Body of pancreas (tissue), 4 donors: ENCODE data around the gene ARSB. TPM values are rescaled to one million over a fixed set of nuclear protein-coding genes. Genes with fewer than 3 reads are reported as not detected.

Experiments
- ATAC-seq: fragments of 150-250 bp; one replicate; pipeline ENCODE4 v1.9.1; 2016
- DNase-seq, 4 donors: peaks; one replicate each; pipeline ENCODE4 v3.0.0-alpha.2; 2019
- H3K27ac ChIP-seq, 4 donors: fragments of 200-600 bp; sonication (generic); 1 replicate in 3 of 4; 2 replicates in 1 of 4; pipeline versions ENCODE4 v1.5.1 to v1.6.1; 2016 to 2019; ENCODE audit warnings: mild to moderate bottlenecking in 1 of 4, mixed read lengths in 1 of 4, moderate library complexity in 1 of 4
- H3K27me3 ChIP-seq, 2 donors: fragments of 200-600 bp; sonication (generic); one replicate each; pipeline ENCODE4 v1.6.0; 2016; ENCODE audit warnings: mild to moderate bottlenecking in 1 of 2
- H3K36me3 ChIP-seq, 2 donors: fragments of 200-600 bp; sonication (generic); replicated peaks in 1 of 2; 2 replicates each; pipeline ENCODE4 v1.5.1; 2016; ENCODE audit warnings: low read depth in 2 of 2; ENCODE audit not compliant: insufficient read depth in 1 of 2
- H3K4me1 ChIP-seq: fragments of 200-600 bp; sonication (generic); one replicate; pipeline ENCODE4 v1.6.0; 2016
- H3K4me3 ChIP-seq, 2 donors: fragments of 200-600 bp; sonication (generic); 1 replicate in 1 of 2; 2 replicates in 1 of 2; pipeline ENCODE4 v1.5.1; 2016 to 2019
- H3K9me3 ChIP-seq, 3 donors: fragments of 200-600 bp; sonication (generic); 1 replicate in 2 of 3; 2 replicates in 1 of 3; pipeline ENCODE4 v1.5.1; 2016
- POLR2A ChIP-seq, 3 donors: fragments of 450-650 bp; IDR thresholded peaks; one replicate each; pipeline ENCODE4 v1.6.1; 2016; ENCODE audit warnings: antibody characterized with exemption in 3 of 3, mild to moderate bottlenecking in 2 of 3
- whole genome bisulfite sequencing, 2 donors: methylation state at CpG; one replicate each; pipeline ENCODE4 v1.1.5; 2017; 5-methylcytosine and 5-hydroxymethylcytosine counted together
- intact Hi-C: fragments of 100-400 bp; cut with DNase I; formaldehyde crosslinking; loops from one replicate; pipeline ENCODE4 v1.15.1; 2023
- total RNA-seq, 2 donors: library from RNA; depleted of rRNA; stranded (reverse); fragments of >200 nt; gene quantifications; one replicate each; pipeline ENCODE4 v1.1.0, GENCODE V29; 2016
- TF ChIP-seq, protein P1 (sequence below), 7 experiments: fragments of 450-650 bp in 4 of 7; fragments of 200-600 bp in 3 of 7; sonication (generic) in 3 of 7; IDR thresholded peaks; one replicate each; pipeline ENCODE4 v1.5.1; 2016 to 2019; ENCODE audit warnings: antibody characterized with exemption in 7 of 7

Gene ARSB
- total RNA-seq, 2 donors from 2014 or later, result 9.9 to 12.2 TPM

DNA sequence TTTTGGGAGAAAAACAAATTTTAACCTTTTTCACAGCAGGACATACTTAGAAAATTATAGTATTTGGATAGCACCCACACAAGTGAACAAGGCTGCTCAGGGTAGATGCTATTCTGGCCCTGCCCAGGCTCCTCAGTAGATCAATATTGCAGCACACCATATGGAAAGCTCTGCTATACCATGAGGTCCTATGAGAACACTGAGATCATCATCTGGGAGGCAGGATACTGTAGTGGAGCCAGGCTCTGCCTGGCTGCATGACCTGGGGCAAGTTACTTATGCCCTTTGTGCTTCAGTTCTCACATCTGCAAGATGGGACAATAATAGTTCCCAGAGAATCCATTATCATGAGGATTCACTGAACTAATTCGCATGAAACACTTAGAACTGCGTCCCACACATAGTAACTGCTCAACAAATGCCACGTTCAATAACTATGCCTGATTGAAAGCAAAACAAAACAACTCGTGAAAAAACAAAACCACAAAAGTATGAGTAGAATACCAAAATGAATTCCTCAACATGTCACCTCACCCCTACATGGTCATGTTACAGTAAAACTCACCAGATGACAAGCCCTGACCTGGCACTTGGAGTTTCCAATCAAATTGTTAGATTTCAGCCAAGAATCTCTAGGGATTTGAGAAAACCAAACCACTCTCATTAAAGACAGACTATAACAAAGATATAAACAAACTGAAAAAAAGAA, 31.9 kb downstream of the ARSB start:
- H3K9me3 ChIP-seq, result no peaks in the 10 kb centered on the region
- WGBS, 2 donors, result 88 to 90% methylated on average over 4 of the region's 4 CpGs
- no peak overlapping the region for H3K27ac ChIP-seq
- intact Hi-C loops, result no loop called here
- no peaks in the 10 kb centered on the region for H3K4me1 ChIP-seq
- ATAC-seq (no peak), DNase-seq (no peak)
- no peak for TF ChIP-seq POLR2A (IDR thresholded peaks at IDR 0.05)
- TF ChIP-seq, protein P1, sequence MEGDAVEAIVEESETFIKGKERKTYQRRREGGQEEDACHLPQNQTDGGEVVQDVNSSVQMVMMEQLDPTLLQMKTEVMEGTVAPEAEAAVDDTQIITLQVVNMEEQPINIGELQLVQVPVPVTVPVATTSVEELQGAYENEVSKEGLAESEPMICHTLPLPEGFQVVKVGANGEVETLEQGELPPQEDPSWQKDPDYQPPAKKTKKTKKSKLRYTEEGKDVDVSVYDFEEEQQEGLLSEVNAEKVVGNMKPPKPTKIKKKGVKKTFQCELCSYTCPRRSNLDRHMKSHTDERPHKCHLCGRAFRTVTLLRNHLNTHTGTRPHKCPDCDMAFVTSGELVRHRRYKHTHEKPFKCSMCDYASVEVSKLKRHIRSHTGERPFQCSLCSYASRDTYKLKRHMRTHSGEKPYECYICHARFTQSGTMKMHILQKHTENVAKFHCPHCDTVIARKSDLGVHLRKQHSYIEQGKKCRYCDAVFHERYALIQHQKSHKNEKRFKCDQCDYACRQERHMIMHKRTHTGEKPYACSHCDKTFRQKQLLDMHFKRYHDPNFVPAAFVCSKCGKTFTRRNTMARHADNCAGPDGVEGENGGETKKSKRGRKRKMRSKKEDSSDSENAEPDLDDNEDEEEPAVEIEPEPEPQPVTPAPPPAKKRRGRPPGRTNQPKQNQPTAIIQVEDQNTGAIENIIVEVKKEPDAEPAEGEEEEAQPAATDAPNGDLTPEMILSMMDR (IDR thresholded peaks at IDR 0.05), result no peak
- H3K36me3 ChIP-seq, result no peaks in the 10 kb centered on the region
- H3K27me3 ChIP-seq, result no peaks in the 10 kb centered on the region
- H3K4me3 ChIP-seq, result no peak overlapping the region

DNA sequence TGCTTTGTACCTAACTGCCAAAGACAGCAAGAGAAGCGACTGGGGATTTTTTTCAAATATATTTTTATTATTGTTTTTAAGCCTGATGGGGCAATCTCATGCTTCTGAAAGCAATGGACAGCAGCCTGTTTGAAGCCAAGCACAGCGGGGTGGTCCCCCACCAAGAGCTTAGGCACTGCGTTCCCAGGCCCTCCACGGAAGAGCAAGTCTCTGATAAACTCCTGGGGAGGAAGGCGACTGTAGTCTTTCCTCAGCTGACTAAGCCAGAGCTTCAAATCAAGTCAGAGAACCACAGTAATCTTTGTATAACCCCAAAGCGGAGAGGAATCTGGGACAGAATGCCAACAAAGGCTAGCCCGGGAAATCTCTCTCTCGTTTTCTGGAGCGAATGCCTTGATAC, 54.4 kb downstream of the ARSB start:
- intact Hi-C loops, result no loop called here
- H3K4me3 ChIP-seq, result no peak overlapping the region

DNA sequence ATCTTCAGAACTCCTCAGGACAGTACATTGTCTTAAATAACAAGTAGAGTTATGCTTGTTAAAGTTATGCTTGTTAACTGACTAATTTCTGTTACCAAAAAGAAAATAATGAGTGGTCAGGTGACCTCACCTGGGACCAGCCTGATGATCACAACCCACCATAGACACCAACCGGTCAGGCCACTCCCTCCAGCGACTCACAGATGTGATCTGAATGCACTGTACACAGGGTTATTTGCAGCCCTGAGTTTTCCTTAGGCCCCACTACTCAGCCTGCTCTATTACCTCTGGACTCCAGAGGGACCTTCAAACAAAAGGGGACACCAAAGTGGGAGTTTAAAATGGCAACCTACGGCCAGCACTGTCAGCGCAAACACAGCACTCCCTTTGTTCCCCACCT, 55.3 kb downstream of the ARSB start:
- Histone ChIP-seq H3K4me1 (peaks cover 16% of the 10 kb centered on the region), H3K27me3 (no peaks in the 10 kb centered on the region), H3K4me3 (no peak overlapping the region), H3K9me3 (no peaks in the 10 kb centered on the region), H3K36me3 (no peaks in the 10 kb centered on the region), H3K27ac (no peak overlapping the region)
- ATAC-seq, result no peak
- intact Hi-C loops, result no loop called here
- 91 to 95% methylated on average over 4 of the region's 4 CpGs for WGBS, 2 donors
- TF ChIP-seq, protein P1 (IDR thresholded peaks at IDR 0.05), result no peak
- no peak for TF ChIP-seq POLR2A (IDR thresholded peaks at IDR 0.05)
- DNase-seq, result no peak

More for the DNA sequence above, 54.4 kb downstream of the ARSB start:
- H3K27ac ChIP-seq, result no peak overlapping the region
- 85 to 96% methylated on average over 9 of the region's 9 CpGs for WGBS, 2 donors
- ATAC-seq (no peak), DNase-seq (no peak)
- H3K36me3 ChIP-seq, result no peaks in the 10 kb centered on the region
- H3K27me3 ChIP-seq, result no peaks in the 10 kb centered on the region
- TF ChIP-seq, protein P1 (IDR thresholded peaks at IDR 0.05), result no peak
- TF ChIP-seq POLR2A (IDR thresholded peaks at IDR 0.05), result no peak
- peaks cover 9% of the 10 kb centered on the region for H3K4me1 ChIP-seq
- H3K9me3 ChIP-seq, result no peaks in the 10 kb centered on the region

DNA sequence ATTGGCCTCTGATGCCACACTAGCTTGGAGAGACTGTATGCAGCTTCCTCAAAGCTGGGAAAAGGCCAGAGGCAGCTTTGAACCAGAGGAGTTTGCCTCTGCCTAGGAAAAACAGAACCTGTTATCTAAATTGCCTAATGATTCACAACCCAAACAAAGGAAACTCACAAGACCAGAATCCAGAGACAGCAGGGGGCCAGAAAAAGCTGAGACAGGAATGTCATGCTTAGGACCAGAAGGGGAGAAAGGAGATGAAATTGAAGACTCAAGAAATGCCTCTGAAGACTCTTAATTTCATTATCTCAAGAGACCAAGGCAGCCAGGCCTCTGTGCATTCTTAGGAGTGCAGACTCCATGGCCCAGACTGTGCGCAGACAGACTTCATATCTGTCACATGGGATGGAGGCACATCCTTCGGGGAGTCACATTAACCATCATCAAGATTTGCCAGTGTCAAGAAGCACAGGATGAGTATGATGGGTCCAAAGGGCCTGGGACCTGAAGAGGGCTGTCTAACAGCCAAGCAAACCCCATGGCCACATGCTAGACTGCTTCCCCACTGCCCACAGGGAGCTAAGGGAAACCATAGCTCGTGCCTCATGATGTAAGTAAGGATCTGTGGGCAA, 57.3 kb downstream of the ARSB start:
- TF ChIP-seq, protein P1 (IDR thresholded peaks at IDR 0.05), result peak in 1 of 7 experiments; percentile 7
- no peak for TF ChIP-seq POLR2A (IDR thresholded peaks at IDR 0.05)
- peaks cover 28% of the 10 kb centered on the region for H3K4me1 ChIP-seq
- intact Hi-C loops, result no loop called here
- no peaks in the 10 kb centered on the region for H3K27me3 ChIP-seq
- H3K27ac ChIP-seq, result peak overlapping the region in 1 of 4 donors; percentile 5
- WGBS, 2 donors, result 91 to 100% methylated on average over 3 of the region's 3 CpGs
- no peak overlapping the region for H3K4me3 ChIP-seq
- H3K9me3 ChIP-seq, result no peaks in the 10 kb centered on the region
- ATAC-seq (peak; percentile 28), DNase-seq (no peak)
- H3K36me3 ChIP-seq, result no peaks in the 10 kb centered on the region
